H1 (cell line): ENCODE data around the gene CELA2A. TPM values are rescaled to one million over a fixed set of nuclear protein-coding genes. Genes with fewer than 3 reads are reported as not detected.

Experiments used
- ASH2L ChIP-seq: fragments of 200-600, 300-600 bp; sonication (generic); IDR thresholded peaks from one replicate; pipeline ENCODE4 v1.7.1; 2017; ENCODE audit warnings: low read length
- ATF2 ChIP-seq: IDR thresholded peaks from 2 replicates; pipeline ENCODE4 v1.6.1; 2012; ENCODE audit warnings: low read length, inconsistent platforms
- BCL11A ChIP-seq, 2 experiments: IDR thresholded peaks; one replicate each; pipeline ENCODE4 v1.6.1; 2011; ENCODE audit warnings: low read depth in 2 of 2, low read length in 2 of 2, mild to moderate bottlenecking in 2 of 2
- CEBPB ChIP-seq: IDR thresholded peaks from 2 replicates; pipeline ENCODE4 v1.6.1; 2012; ENCODE audit warnings: low read depth, low read length
- CHD7 ChIP-seq: fragments of 300-600 bp; sonication (generic); IDR thresholded peaks from 2 replicates; pipeline ENCODE4 v1.7.1; 2012; ENCODE audit warnings: low read length, moderate library complexity, mild to moderate bottlenecking, inconsistent platforms; ENCODE audit not compliant: insufficient replicate concordance
- EGR1 ChIP-seq: IDR thresholded peaks from 2 replicates; pipeline ENCODE4 v1.6.1; 2011; ENCODE audit warnings: low read depth, low read length, borderline replicate concordance
- EP300 ChIP-seq, 2 experiments: IDR thresholded peaks; 1 replicate in 1 of 2; 2 replicates in 1 of 2; pipeline ENCODE4 v1.6.1; 2011 to 2012; ENCODE audit warnings: low read depth in 2 of 2, low read length in 2 of 2, mild to moderate bottlenecking in 2 of 2, borderline replicate concordance in 1 of 2, inconsistent platforms in 1 of 2, moderate library complexity in 1 of 2
- TAF1 ChIP-seq: IDR thresholded peaks from 2 replicates; pipeline ENCODE4 v1.6.1; 2011; ENCODE audit warnings: mild to moderate bottlenecking, low read depth, low read length
- TCF12 ChIP-seq: IDR thresholded peaks from 2 replicates; pipeline ENCODE4 v1.6.1; 2011; ENCODE audit warnings: low read depth, mild to moderate bottlenecking, low read length
- TEAD4 ChIP-seq: IDR thresholded peaks from 2 replicates; pipeline ENCODE4 v1.6.1; 2012; ENCODE audit warnings: low read depth, low read length, inconsistent platforms, mixed read lengths
- ZNF274 ChIP-seq: IDR thresholded peaks from 2 replicates; pipeline ENCODE4 v1.7.0; 2012; ENCODE audit warnings: low read length, borderline replicate concordance; ENCODE audit errors: extremely low read depth
- polyA plus RNA-seq, 7 experiments: library from polyadenylated mRNA; depleted of rRNA in 3 of 7; stranded (reverse) in 5 of 7; unstranded in 2 of 7; fragments of >200 nt in 5 of 7; fragments of 200-250 nt in 2 of 7; gene quantifications; 1 replicate in 5 of 7; 2 replicates in 1 of 7; 4 replicates in 1 of 7; pipeline versions ENCODE4 v1.2.1 to v1.2.3, GENCODE V29; 2011 to 2013; ENCODE audit warnings: missing spikeins in 2 of 7, mixed read lengths in 2 of 7
- total RNA-seq: library from RNA; stranded (reverse); fragmentation: NEBNext Ultra II Directional; extraction: Animal tissue kit (Norgen Biotek cat#: 25700); gene quantifications from 2 replicates; pipeline ENCODE4 v1.2.1, GENCODE V29; 2021

The CELA2A gene
- total and polyA plus RNA-seq, 2 of the 8 experiments (the other 6 are each of a cell fraction or from before 2014, with no cell fraction given) = not detected

GRCh38 chr1:15483971-15484370, 27.4 kb downstream of the CELA2A start (continued):
- TF ChIP-seq CHD7 (no peak), ZNF274 (no peak), TAF1 (no peak), EGR1 (no peak), EP300 (IDR thresholded peaks at IDR 0.05; ENCODE audit: borderline replicate concordance in 1 of 2, low read depth in 2 of 2, low read length in 2 of 2) (no peak), TCF12 (no peak), CEBPB (no peak), BCL11A (IDR thresholded peaks at IDR 0.05; ENCODE audit: low read depth in 2 of 2, low read length in 2 of 2) (no peak), ATF2 (no peak), TEAD4 (no peak), ASH2L (no peak)
- TF ChIP-seq, all 59 proteins: peak for 0
